Mesenchymal stem cell (in vitro differentiated cells and primary cell): ENCODE data around the gene APMAP.

Experiments
- DNase-seq: peaks from one replicate; pipeline ENCODE4 v3.0.0-alpha.2; 2013
- H2AFZ ChIP-seq: one replicate; pipeline ENCODE4 v1.6.1; 2013; ENCODE audit warnings: low read depth, mild to moderate bottlenecking, control low read depth, inconsistent platforms, low read length, moderate library complexity
- H2AK5ac ChIP-seq: 2 replicates; pipeline ENCODE4 v1.6.1; 2013; ENCODE audit warnings: low read length, moderate library complexity, mild to moderate bottlenecking, inconsistent platforms; ENCODE audit not compliant: severe bottlenecking
- H2BK120ac ChIP-seq: one replicate; pipeline ENCODE4 v1.6.1; 2013; ENCODE audit warnings: low read depth, mild to moderate bottlenecking, inconsistent platforms, low read length, moderate library complexity
- H2BK12ac ChIP-seq, 2 experiments: one replicate each; pipeline ENCODE4 v1.6.1; 2013; ENCODE audit warnings: inconsistent platforms in 2 of 2, low read length in 2 of 2, mild to moderate bottlenecking in 2 of 2, moderate library complexity in 2 of 2, control low read depth in 1 of 2
- H2BK15ac ChIP-seq: one replicate; pipeline ENCODE4 v1.6.1; 2013; ENCODE audit warnings: mild to moderate bottlenecking, low read depth, inconsistent platforms; ENCODE audit not compliant: poor library complexity, severe bottlenecking
- H2BK5ac ChIP-seq: 2 replicates; pipeline ENCODE4 v1.6.1; 2013; ENCODE audit warnings: low read depth, mild to moderate bottlenecking, low read length, control low read depth, inconsistent platforms; ENCODE audit not compliant: poor library complexity, severe bottlenecking
- H3K14ac ChIP-seq, 2 experiments: one replicate each; pipeline ENCODE4 v1.6.1; 2013; ENCODE audit warnings: inconsistent platforms in 2 of 2, low read length in 2 of 2, control low read depth in 1 of 2, mild to moderate bottlenecking in 1 of 2, moderate library complexity in 1 of 2
- H3K18ac ChIP-seq, 2 experiments: one replicate each; pipeline ENCODE4 v1.6.1; 2013; ENCODE audit warnings: inconsistent platforms in 2 of 2, low read length in 2 of 2, control low read depth in 1 of 2, low read depth in 1 of 2, mild to moderate bottlenecking in 1 of 2
- H3K23ac ChIP-seq, 2 experiments: one replicate each; pipeline ENCODE4 v1.6.1; 2013; ENCODE audit warnings: inconsistent platforms in 2 of 2, low read length in 2 of 2, mild to moderate bottlenecking in 2 of 2, moderate library complexity in 2 of 2, control low read depth in 1 of 2
- H3K27ac ChIP-seq: 2 replicates; pipeline ENCODE4 v1.5.1; 2013; ENCODE audit warnings: mild to moderate bottlenecking, moderate library complexity, low read length, control low read depth, inconsistent platforms; ENCODE audit not compliant: poor library complexity, severe bottlenecking
- H3K27me3 ChIP-seq, 2 experiments: 2 replicates each; pipeline versions ENCODE4 v1.6.1 to v1.7.0; 2013; ENCODE audit warnings: low read length in 2 of 2, mild to moderate bottlenecking in 2 of 2, moderate library complexity in 2 of 2, control low read depth in 1 of 2, inconsistent platforms in 1 of 2; ENCODE audit not compliant: control insufficient read depth in 1 of 2, insufficient read depth in 1 of 2
- H3K36me3 ChIP-seq, 2 experiments: 2 replicates each; pipeline versions ENCODE4 v1.6.1 to v1.7.0; 2013; ENCODE audit warnings: low read length in 2 of 2, control low read depth in 1 of 2, inconsistent platforms in 1 of 2, low read depth in 1 of 2, mild to moderate bottlenecking in 1 of 2; ENCODE audit not compliant: insufficient read depth in 2 of 2, control insufficient read depth in 1 of 2
- H3K4ac ChIP-seq, 2 experiments: one replicate each; pipeline ENCODE4 v1.6.1; 2013; ENCODE audit warnings: inconsistent platforms in 2 of 2, low read length in 2 of 2, mild to moderate bottlenecking in 2 of 2, moderate library complexity in 2 of 2, control low read depth in 1 of 2, low read depth in 1 of 2
- H3K4me1 ChIP-seq: 2 replicates; pipeline ENCODE4 v1.6.1; 2013; ENCODE audit warnings: low read depth, low read length, control low read depth; ENCODE audit not compliant: control insufficient read depth, insufficient read depth
- H3K4me2 ChIP-seq: 2 replicates; pipeline ENCODE4 v1.6.1; 2013; ENCODE audit warnings: low read length, mild to moderate bottlenecking, inconsistent platforms; ENCODE audit not compliant: poor library complexity, severe bottlenecking
- H3K4me3 ChIP-seq, 2 experiments: 2 replicates each; pipeline versions ENCODE4 v1.5.1 to v1.7.0; 2013; ENCODE audit warnings: low read length in 2 of 2, mild to moderate bottlenecking in 2 of 2, control low read depth in 1 of 2, low read depth in 1 of 2; ENCODE audit not compliant: insufficient read depth in 1 of 2
- H3K79me1 ChIP-seq: replicated peaks from 2 replicates; pipeline ENCODE4 v1.6.1; 2013; ENCODE audit warnings: mild to moderate bottlenecking, control low read depth, low read length, inconsistent platforms; ENCODE audit not compliant: poor library complexity, severe bottlenecking
- H3K9ac ChIP-seq: 2 replicates; pipeline ENCODE4 v1.7.0; 2013; ENCODE audit warnings: mild to moderate bottlenecking, low read length, moderate library complexity
- H3K9me3 ChIP-seq: 2 replicates; pipeline ENCODE4 v1.7.0; 2013; ENCODE audit warnings: mild to moderate bottlenecking, low read length; ENCODE audit not compliant: control insufficient read depth
- H4K8ac ChIP-seq: one replicate; pipeline ENCODE4 v1.6.1; 2013; ENCODE audit warnings: inconsistent platforms, mild to moderate bottlenecking, low read length, moderate library complexity
- H4K91ac ChIP-seq: one replicate; pipeline ENCODE4 v1.6.1; 2013; ENCODE audit warnings: mild to moderate bottlenecking, low read length, inconsistent platforms
- WGBS: methylation state at CpG from one replicate; pipeline ENCODE4 v1.1.7; 2013; ENCODE audit warnings: mixed read lengths; 5-methylcytosine and 5-hydroxymethylcytosine counted together

Gene APMAP

DNA sequence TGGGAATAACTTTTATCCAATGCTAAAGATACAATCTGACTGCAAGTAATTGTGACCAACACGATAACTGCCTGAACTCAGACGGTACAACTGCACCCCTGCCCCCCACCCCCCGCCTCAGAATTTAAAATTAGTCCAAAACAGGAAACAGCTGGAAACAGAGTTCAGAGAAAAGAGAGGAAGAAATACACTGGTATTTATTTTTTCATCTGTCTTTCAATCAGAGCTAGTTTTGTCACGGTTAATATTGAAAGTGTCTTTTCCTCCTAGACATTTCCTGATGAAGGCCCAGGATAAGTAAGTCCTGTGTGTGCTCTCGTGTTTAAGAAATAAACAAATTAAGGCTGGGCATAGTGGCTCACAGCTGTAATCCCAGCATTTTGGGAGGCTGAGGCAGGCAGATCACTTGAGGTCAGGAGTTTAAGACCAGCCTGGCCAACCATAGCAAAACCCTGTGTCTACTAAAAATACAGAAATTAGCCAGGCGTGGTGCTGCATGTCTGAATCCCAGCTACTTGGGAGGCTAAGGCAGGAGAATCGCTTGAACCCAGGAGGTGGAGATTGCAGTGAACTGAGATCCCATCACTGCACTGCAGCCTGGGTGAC is 43.9 kb upstream of the APMAP start:
- Histone ChIP-seq H2BK120ac (no peak overlapping the region), H3K18ac (no peak overlapping the region), H4K8ac (no peak overlapping the region), H2BK5ac (no peak overlapping the region), H3K4me3 (no peak overlapping the region), H3K27me3 (peaks cover 0 to 4% of the 10 kb centered on the region in 2 experiments), H3K36me3 (peaks cover 0 to 4% of the 10 kb centered on the region in 2 experiments), H3K27ac (no peak overlapping the region), H3K9ac (no peak overlapping the region), H2BK15ac (no peak overlapping the region), H3K23ac (no peak overlapping the region), H3K14ac (no peak overlapping the region), H2AK5ac (no peak overlapping the region), H2BK12ac (no peak overlapping the region), H3K9me3 (no peaks in the 10 kb centered on the region), H3K79me1 (no peaks in the 10 kb centered on the region), H3K4ac (no peak overlapping the region), H3K4me1 (peaks cover 22% of the 10 kb centered on the region), H2AFZ (no peak overlapping the region), H3K4me2 (no peak overlapping the region), H4K91ac (no peak overlapping the region)
- no peak for DNase-seq
- WGBS: 62% methylated on average over 6 of the region's 7 CpGs

- H2AK5ac ChIP-seq: no peak overlapping the region
- no peak overlapping the region for H2BK5ac ChIP-seq
Observed at GRCh38 chr20:25035921-25036320, 43.4 kb upstream of the APMAP start.

DNA sequence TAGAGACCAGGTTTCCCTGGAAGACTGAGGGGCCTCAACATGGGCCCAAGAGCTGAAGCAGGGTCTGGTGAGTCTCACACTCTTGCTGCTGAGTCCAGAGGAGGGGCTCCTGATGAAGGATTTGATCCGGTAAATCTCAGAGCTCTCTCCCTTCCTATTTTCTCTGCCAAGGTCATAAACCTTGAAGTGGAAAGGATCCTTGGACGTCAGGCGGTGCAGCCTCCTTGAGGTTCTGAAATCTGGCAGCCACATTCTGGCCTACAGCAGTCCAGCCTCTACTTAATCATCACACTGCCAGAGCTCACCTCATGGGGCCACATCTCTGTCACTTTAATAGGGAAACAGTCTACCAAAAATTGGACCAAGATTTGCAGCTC is 41.4 kb upstream of the APMAP start:
- Histone ChIP-seq H3K4ac (no peak overlapping the region), H3K27ac (no peak overlapping the region), H3K14ac (no peak overlapping the region), H3K27me3 (peaks cover 0 to 4% of the 10 kb centered on the region in 2 experiments), H3K9ac (no peak overlapping the region), H3K18ac (no peak overlapping the region), H3K9me3 (no peaks in the 10 kb centered on the region), H4K8ac (no peak overlapping the region), H2BK12ac (no peak overlapping the region), H3K23ac (no peak overlapping the region), H3K4me1 (peaks cover 13% of the 10 kb centered on the region), H2BK15ac (no peak overlapping the region), H3K36me3 (peaks cover 0 to 8% of the 10 kb centered on the region in 2 experiments), H2AK5ac (no peak overlapping the region), H3K4me2 (no peak overlapping the region), H2BK120ac (no peak overlapping the region), H4K91ac (no peak overlapping the region), H3K79me1 (no peaks in the 10 kb centered on the region), H3K4me3 (no peak overlapping the region), H2BK5ac (no peak overlapping the region), H2AFZ (no peak overlapping the region)
- no peak for DNase-seq
- WGBS: 76% methylated on average over 3 of the region's 3 CpGs

More at GRCh38 chr20:25035921-25036320, 43.4 kb upstream of the APMAP start:
- H3K23ac ChIP-seq: no peak overlapping the region
- H3K36me3 ChIP-seq: peaks cover 0 to 4% of the 10 kb centered on the region in 2 experiments
- WGBS: 73% methylated on average over 4 of the region's 4 CpGs
- no peak overlapping the region for H3K4me2 ChIP-seq
- DNase-seq: no peak
- no peak overlapping the region for H3K4me3 ChIP-seq
- H3K14ac ChIP-seq: no peak overlapping the region
- H3K9me3 ChIP-seq: no peaks in the 10 kb centered on the region
- H3K27ac ChIP-seq: no peak overlapping the region
- no peak overlapping the region for H2BK15ac ChIP-seq
- no peak overlapping the region for H4K91ac ChIP-seq
- H3K4me1 ChIP-seq: peaks cover 22% of the 10 kb centered on the region
- no peak overlapping the region for H3K9ac ChIP-seq
- H2BK12ac ChIP-seq: no peak overlapping the region
- H3K4ac ChIP-seq: no peak overlapping the region
- no peak overlapping the region for H4K8ac ChIP-seq
- no peaks in the 10 kb centered on the region for H3K79me1 ChIP-seq
- H2AFZ ChIP-seq: no peak overlapping the region
- H3K18ac ChIP-seq: no peak overlapping the region
- H3K27me3 ChIP-seq: peaks cover 0 to 4% of the 10 kb centered on the region in 2 experiments
- no peak overlapping the region for H2BK120ac ChIP-seq

- H2AFZ ChIP-seq: no peak overlapping the region
- H3K4me3 ChIP-seq: no peak overlapping the region
- H2BK5ac ChIP-seq: no peak overlapping the region
- no peak overlapping the region for H2AK5ac ChIP-seq
- no peak overlapping the region for H3K18ac ChIP-seq
- no peak overlapping the region for H4K8ac ChIP-seq
- peaks cover 8% of the 10 kb centered on the region for H3K4me1 ChIP-seq
- H3K27ac ChIP-seq: no peak overlapping the region
- 84% methylated on average over 5 of the region's 6 CpGs for WGBS
- H2BK12ac ChIP-seq: no peak overlapping the region
- H2BK15ac ChIP-seq: no peak overlapping the region
- no peak overlapping the region for H3K9ac ChIP-seq
- H3K27me3 ChIP-seq: peaks cover 0 to 4% of the 10 kb centered on the region in 2 experiments
- no peak for DNase-seq
- no peak overlapping the region for H3K4ac ChIP-seq
- H3K36me3 ChIP-seq: peaks cover 0 to 4% of the 10 kb centered on the region in 2 experiments
- H2BK120ac ChIP-seq: no peak overlapping the region
- H4K91ac ChIP-seq: no peak overlapping the region
- no peaks in the 10 kb centered on the region for H3K9me3 ChIP-seq
- no peak overlapping the region for H3K14ac ChIP-seq
- no peaks in the 10 kb centered on the region for H3K79me1 ChIP-seq
- H3K4me2 ChIP-seq: no peak overlapping the region
- H3K23ac ChIP-seq: no peak overlapping the region
Observed at GRCh38 chr20:25033265-25033923, 40.8 kb upstream of the APMAP start.
